Hepatocyte (in vitro differentiated cells): ENCODE measurements around the gene DAPK2.

ENCODE experiments used
- CTCF ChIP-seq: fragments of 200-600 bp; sonication (generic); IDR thresholded peaks from 2 replicates; pipeline ENCODE4 v1.5.1; 2016; ENCODE audit warnings: antibody characterized with exemption, mild to moderate bottlenecking; ENCODE audit not compliant: poor library complexity
- EZH2 ChIP-seq: fragments of 200-600 bp; sonication (generic); IDR thresholded peaks from 2 replicates; pipeline ENCODE4 v1.6.1; 2016; ENCODE audit warnings: antibody characterized with exemption, mild to moderate bottlenecking, borderline replicate concordance
- EZH2phosphoT487 ChIP-seq: fragments of 200-600 bp; sonication (generic); IDR thresholded peaks from one replicate; pipeline ENCODE4 v1.6.1; 2018; ENCODE audit warnings: antibody characterized with exemption, mild to moderate bottlenecking, low read depth, moderate library complexity; ENCODE audit not compliant: unreplicated experiment, severe bottlenecking

- TF ChIP-seq CTCF: no peak
- no peak for TF ChIP-seq EZH2phosphoT487
- TF ChIP-seq EZH2: no peak
These were observed 185.7 kb downstream of the DAPK2 start for GRCh38 chr15:63860555-63860954.
